Hepatocyte (in vitro differentiated cells): ENCODE data around the gene RPS18.
A peak's percentile ranks its signal among the peaks of the same experiment; 100 is the strongest.

Experiments used
- EZH2 ChIP-seq: fragments of 200-600 bp; sonication (generic); IDR thresholded peaks from 2 replicates; pipeline ENCODE4 v1.6.1; 2016; ENCODE audit warnings: antibody characterized with exemption, mild to moderate bottlenecking, borderline replicate concordance
- EZH2phosphoT487 ChIP-seq: fragments of 200-600 bp; sonication (generic); IDR thresholded peaks from one replicate; pipeline ENCODE4 v1.6.1; 2018; ENCODE audit warnings: antibody characterized with exemption, mild to moderate bottlenecking, low read depth, moderate library complexity; ENCODE audit not compliant: unreplicated experiment, severe bottlenecking
- TF ChIP-seq, protein P1 (sequence below): fragments of 200-600 bp; sonication (generic); IDR thresholded peaks from 2 replicates; pipeline ENCODE4 v1.5.1; 2016; ENCODE audit warnings: antibody characterized with exemption, mild to moderate bottlenecking; ENCODE audit not compliant: poor library complexity

DNA sequence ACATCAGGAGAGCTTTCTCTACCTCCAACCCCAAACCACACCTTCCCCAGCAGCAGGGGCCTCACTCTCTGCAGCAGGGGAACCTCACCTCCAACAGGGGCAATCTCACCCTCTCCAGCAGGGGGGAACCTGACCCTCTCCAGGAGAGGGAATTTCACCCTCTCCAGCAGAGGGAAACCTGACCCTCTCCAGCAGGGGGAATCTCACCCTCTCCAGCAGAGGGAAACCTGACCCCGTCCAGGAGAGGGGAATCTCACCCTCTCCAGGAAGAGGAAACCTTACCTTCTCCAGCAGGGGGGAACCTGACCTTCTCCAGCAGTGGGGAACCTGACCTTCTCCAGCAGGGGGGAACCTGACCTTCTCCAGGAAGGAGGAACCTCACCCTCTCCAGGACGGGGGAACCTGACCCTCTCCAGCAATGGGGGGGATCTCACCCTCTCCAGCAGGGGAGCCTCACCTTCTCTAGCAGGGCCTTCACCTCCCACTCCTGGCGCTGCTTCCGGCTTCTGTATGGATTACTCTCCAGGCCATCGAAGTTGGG is 8.2 kb downstream of the RPS18 start:
- TF ChIP-seq, protein P1, sequence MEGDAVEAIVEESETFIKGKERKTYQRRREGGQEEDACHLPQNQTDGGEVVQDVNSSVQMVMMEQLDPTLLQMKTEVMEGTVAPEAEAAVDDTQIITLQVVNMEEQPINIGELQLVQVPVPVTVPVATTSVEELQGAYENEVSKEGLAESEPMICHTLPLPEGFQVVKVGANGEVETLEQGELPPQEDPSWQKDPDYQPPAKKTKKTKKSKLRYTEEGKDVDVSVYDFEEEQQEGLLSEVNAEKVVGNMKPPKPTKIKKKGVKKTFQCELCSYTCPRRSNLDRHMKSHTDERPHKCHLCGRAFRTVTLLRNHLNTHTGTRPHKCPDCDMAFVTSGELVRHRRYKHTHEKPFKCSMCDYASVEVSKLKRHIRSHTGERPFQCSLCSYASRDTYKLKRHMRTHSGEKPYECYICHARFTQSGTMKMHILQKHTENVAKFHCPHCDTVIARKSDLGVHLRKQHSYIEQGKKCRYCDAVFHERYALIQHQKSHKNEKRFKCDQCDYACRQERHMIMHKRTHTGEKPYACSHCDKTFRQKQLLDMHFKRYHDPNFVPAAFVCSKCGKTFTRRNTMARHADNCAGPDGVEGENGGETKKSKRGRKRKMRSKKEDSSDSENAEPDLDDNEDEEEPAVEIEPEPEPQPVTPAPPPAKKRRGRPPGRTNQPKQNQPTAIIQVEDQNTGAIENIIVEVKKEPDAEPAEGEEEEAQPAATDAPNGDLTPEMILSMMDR = peak; percentile 50
- TF ChIP-seq EZH2phosphoT487 = no peak
- TF ChIP-seq EZH2 = no peak
